H1 (cell line): ENCODE measurements around the gene COQ7. TPM values are rescaled to one million over a fixed set of nuclear protein-coding genes. Genes with fewer than 3 reads are reported as not detected.

Experiments
- CTCF ChIA-PET: fragments of 300-600 bp; sonication (Branson Sonifier 250); formaldehyde crosslinking; loops from one replicate; lab custom pipeline; 2021; ENCODE audit not compliant: partially characterized antibody; lab: Charles Lee
- POLR2A ChIA-PET: fragments of 300-600 bp; sonication (Branson Sonifier 250); formaldehyde crosslinking; loops from one replicate; lab custom pipeline; 2021; ENCODE audit warnings: inconsistent platforms; ENCODE audit not compliant: partially characterized antibody; lab: Charles Lee
- DNase-seq, 2 experiments: peaks; one replicate each; pipeline versions ENCODE4 v3.0.0 to v3.0.0-alpha.2; 2010 to 2022; ENCODE audit warnings: low spot score in 2 of 2, low read depth in 1 of 2, mixed read lengths in 1 of 2
- FAIRE-seq: peaks from 2 replicates; lab custom pipeline; 2011; peaks lifted over from hg19 to GRCh38; lab: Jason Lieb, UNC
- H2AFZ ChIP-seq: 2 replicates; pipeline ENCODE4 v1.8.1; 2012; ENCODE audit warnings: low read length, inconsistent platforms
- H2AK5ac ChIP-seq: 2 replicates; pipeline ENCODE4 v1.6.1; 2013; ENCODE audit warnings: low read depth, low read length
- H2BK120ac ChIP-seq: replicated peaks from 2 replicates; pipeline ENCODE3; 2013; ENCODE audit warnings: low read depth, low read length, inconsistent platforms
- H2BK12ac ChIP-seq: 2 replicates; pipeline ENCODE4 v1.6.1; 2013; ENCODE audit warnings: low read depth, low read length
- H2BK15ac ChIP-seq: 2 replicates; pipeline ENCODE4 v1.6.1; 2013; ENCODE audit warnings: low read length
- H2BK20ac ChIP-seq: 2 replicates; pipeline ENCODE4 v1.6.1; 2013; ENCODE audit warnings: low read length
- H2BK5ac ChIP-seq: 2 replicates; pipeline ENCODE4 v1.6.1; 2013; ENCODE audit warnings: low read depth, low read length
- H3K14ac ChIP-seq: 2 replicates; pipeline ENCODE4 v1.6.1; 2013; ENCODE audit warnings: inconsistent platforms; ENCODE audit not compliant: insufficient read length
- H3K18ac ChIP-seq: 2 replicates; pipeline ENCODE4 v1.6.1; 2013; ENCODE audit warnings: low read length; ENCODE audit errors: extremely low read depth
- H3K23ac ChIP-seq: 2 replicates; pipeline ENCODE4 v1.6.1; 2013; ENCODE audit warnings: inconsistent platforms; ENCODE audit not compliant: insufficient read length
- H3K23me2 ChIP-seq: 2 replicates; pipeline ENCODE4 v1.6.1; 2013; ENCODE audit warnings: low read depth, low read length
- H3K27ac ChIP-seq: 2 replicates; pipeline ENCODE4 v1.6.1; 2011; ENCODE audit warnings: low read depth, low read length, inconsistent platforms
- H3K27me3 ChIP-seq, 4 experiments: replicated peaks in 1 of 4; 1 replicate in 1 of 4; 2 replicates in 3 of 4; pipeline versions ENCODE4 v1.6.1 to v1.8.1; 2011 to 2013; ENCODE audit warnings: low read length in 3 of 4, mild to moderate bottlenecking in 3 of 4, inconsistent platforms in 2 of 4, mixed read lengths in 2 of 4, moderate library complexity in 1 of 4; ENCODE audit not compliant: control insufficient read depth in 3 of 4, insufficient read depth in 3 of 4; ENCODE audit errors: extremely low read depth in 1 of 4
- H3K36me3 ChIP-seq, 4 experiments: 2 replicates each; pipeline versions ENCODE4 v1.6.1 to v1.8.1; 2011 to 2013; ENCODE audit warnings: mild to moderate bottlenecking in 4 of 4, low read length in 3 of 4, moderate library complexity in 2 of 4, control low read depth in 1 of 4, inconsistent platforms in 1 of 4; ENCODE audit not compliant: insufficient read depth in 4 of 4, control insufficient read depth in 2 of 4
- H3K4ac ChIP-seq: replicated peaks from 2 replicates; pipeline ENCODE3; 2013; ENCODE audit warnings: low read length, low read depth, mixed read lengths, inconsistent platforms; ENCODE audit not compliant: insufficient read length
- H3K4me1 ChIP-seq, 4 experiments: replicated peaks in 1 of 4; 1 replicate in 1 of 4; 2 replicates in 3 of 4; pipeline versions ENCODE4 v1.6.1 to v1.8.1; 2011 to 2013; ENCODE audit warnings: low read length in 3 of 4, inconsistent platforms in 2 of 4, mixed read lengths in 1 of 4; ENCODE audit not compliant: insufficient read depth in 4 of 4, control insufficient read depth in 3 of 4
- H3K4me2 ChIP-seq, 2 experiments: 2 replicates each; pipeline versions ENCODE4 v1.6.1 to v1.8.1; 2011 to 2013; ENCODE audit warnings: low read depth in 2 of 2, low read length in 2 of 2, control low read depth in 1 of 2, inconsistent platforms in 1 of 2, mild to moderate bottlenecking in 1 of 2; ENCODE audit not compliant: insufficient read depth in 1 of 2
- H3K4me3 ChIP-seq, 4 experiments: fragments of 200-600, 300-600 bp in 1 of 4; sonication (generic), shearing (Covaris generic), sonication (Bioruptor Twin) in 1 of 4; 2 replicates each; pipeline versions ENCODE4 v1.5.1 to v1.8.1; 2011 to 2016; ENCODE audit warnings: low read length in 4 of 4, low read depth in 3 of 4, control low read depth in 2 of 4, inconsistent platforms in 2 of 4, mild to moderate bottlenecking in 2 of 4, mixed read lengths in 1 of 4, moderate library complexity in 1 of 4; ENCODE audit not compliant: insufficient read depth in 2 of 4; ENCODE audit errors: extremely low read depth in 1 of 4
- H3K56ac ChIP-seq: replicated peaks from 2 replicates; pipeline ENCODE3; 2013; ENCODE audit warnings: low read depth, mild to moderate bottlenecking, mixed read lengths, low read length, inconsistent platforms; ENCODE audit not compliant: insufficient read length
- H3K79me1 ChIP-seq: 2 replicates; pipeline ENCODE4 v1.6.1; 2013; ENCODE audit warnings: low read depth, low read length, control low read depth
- H3K79me2 ChIP-seq, 2 experiments: 2 replicates each; pipeline versions ENCODE4 v1.6.1 to v1.8.1; 2012 to 2013; ENCODE audit warnings: low read length in 2 of 2, mild to moderate bottlenecking in 2 of 2, inconsistent platforms in 1 of 2; ENCODE audit not compliant: insufficient read depth in 2 of 2, control insufficient read depth in 1 of 2
- H3K9ac ChIP-seq, 4 experiments: replicated peaks in 1 of 4; 1 replicate in 1 of 4; 2 replicates in 3 of 4; pipeline versions ENCODE4 v1.6.1 to v1.8.1; 2011 to 2013; ENCODE audit warnings: low read depth in 3 of 4, low read length in 3 of 4, control low read depth in 2 of 4, mild to moderate bottlenecking in 2 of 4, moderate library complexity in 2 of 4, inconsistent platforms in 1 of 4; ENCODE audit errors: extremely low read depth in 1 of 4
- H3K9me3 ChIP-seq, 2 experiments: 2 replicates each; pipeline versions ENCODE4 v1.6.1 to v1.8.1; 2012 to 2013; ENCODE audit warnings: mild to moderate bottlenecking in 2 of 2, moderate library complexity in 2 of 2, control low read depth in 1 of 2, inconsistent platforms in 1 of 2, low read depth in 1 of 2, low read length in 1 of 2, mixed read lengths in 1 of 2; ENCODE audit not compliant: insufficient read depth in 2 of 2
- H4K20me1 ChIP-seq, 2 experiments: replicated peaks in 1 of 2; 2 replicates each; pipeline versions ENCODE3 to v1.8.1; 2011 to 2013; ENCODE audit warnings: inconsistent platforms in 2 of 2, low read length in 2 of 2, mild to moderate bottlenecking in 1 of 2; ENCODE audit not compliant: insufficient read depth in 2 of 2, control insufficient read depth in 1 of 2
- H4K5ac ChIP-seq: 2 replicates; pipeline ENCODE4 v1.6.1; 2013; ENCODE audit warnings: low read length, low read depth, mixed read lengths, inconsistent platforms; ENCODE audit not compliant: insufficient read length
- H4K8ac ChIP-seq: 2 replicates; pipeline ENCODE4 v1.8.0; 2013; ENCODE audit warnings: mild to moderate bottlenecking, moderate library complexity, low read length, inconsistent platforms; ENCODE audit not compliant: insufficient read depth; ENCODE audit errors: extremely low read depth
- H4K91ac ChIP-seq: replicated peaks from 2 replicates; pipeline ENCODE3; 2013; ENCODE audit warnings: low read length, mixed read lengths, inconsistent platforms; ENCODE audit not compliant: insufficient read length
- ATF2 ChIP-seq: IDR thresholded peaks from 2 replicates; pipeline ENCODE4 v1.6.1; 2012; ENCODE audit warnings: low read length, inconsistent platforms
- BRCA1 ChIP-seq: IDR thresholded peaks from 2 replicates; pipeline ENCODE4 v1.6.1; 2012; ENCODE audit warnings: low read depth, low read length, improper control_type of control experiment
- FOSL1 ChIP-seq: IDR thresholded peaks from 2 replicates; pipeline ENCODE4 v1.6.1; 2011; ENCODE audit warnings: mild to moderate bottlenecking, low read depth, low read length, moderate library complexity; ENCODE audit not compliant: insufficient read depth
- RAD21 ChIP-seq, 2 experiments: IDR thresholded peaks in 1 of 2; conservative IDR thresholded peaks in 1 of 2; 2 replicates each; pipeline ENCODE4 v1.6.1; 2011; ENCODE audit warnings: low read depth in 2 of 2, low read length in 2 of 2, improper control_type of control experiment in 1 of 2, inconsistent platforms in 1 of 2, mild to moderate bottlenecking in 1 of 2, moderate library complexity in 1 of 2
- USF2 ChIP-seq: IDR thresholded peaks from 2 replicates; pipeline ENCODE4 v1.6.1; 2011; ENCODE audit warnings: low read length, improper control_type of control experiment
- YY1 ChIP-seq: IDR thresholded peaks from 2 replicates; pipeline ENCODE4 v1.6.1; 2011; ENCODE audit warnings: low read depth, mild to moderate bottlenecking, low read length
- WGBS, 2 experiments: shearing (Covaris generic) in 1 of 2; methylation state at CpG; one replicate each; pipeline versions ENCODE4 v1.1.6 to v1.1.7; 2013 to 2015; ENCODE audit warnings: low lambda C conversion rate in 2 of 2, mixed read lengths in 2 of 2, inconsistent platforms in 1 of 2, low coverage in 1 of 2, missing lambda C conversion rate in 1 of 2; ENCODE audit not compliant: insufficient replicate concordance in 2 of 2, insufficient coverage in 1 of 2, insufficient read length in 1 of 2; ENCODE audit errors: extremely low coverage in 1 of 2, missing lambda C conversion rate in 1 of 2; 5-methylcytosine and 5-hydroxymethylcytosine counted together
- polyA plus RNA-seq, 7 experiments: library from polyadenylated mRNA; depleted of rRNA in 3 of 7; stranded (reverse) in 5 of 7; unstranded in 2 of 7; fragments of >200 nt in 5 of 7; fragments of 200-250 nt in 2 of 7; gene quantifications; 1 replicate in 5 of 7; 2 replicates in 1 of 7; 4 replicates in 1 of 7; pipeline versions ENCODE4 v1.2.1 to v1.2.3, GENCODE V29; 2011 to 2013; ENCODE audit warnings: missing spikeins in 2 of 7, mixed read lengths in 2 of 7
- total RNA-seq: library from RNA; stranded (reverse); fragmentation: NEBNext Ultra II Directional; extraction: Animal tissue kit (Norgen Biotek cat#: 25700); gene quantifications from 2 replicates; pipeline ENCODE4 v1.2.1, GENCODE V29; 2021

COQ7 gene
- total and polyA plus RNA-seq, 2 of the 8 experiments (the other 6 are each of a cell fraction or from before 2014, with no cell fraction given) = 7.1 to 15.2 TPM

- Histone ChIP-seq H3K9ac (no peak overlapping the region), H3K23ac (no peak overlapping the region), H4K8ac (no peak overlapping the region), H3K4me2 (no peak overlapping the region), H2BK120ac (no peak overlapping the region), H4K91ac (no peak overlapping the region), H3K23me2 (peaks cover 5% of the 10 kb centered on the region; the same call in 1 of the 2 replicates), H2BK5ac (no peak overlapping the region), H2AFZ (no peak overlapping the region), H3K18ac (no peak overlapping the region), H3K27ac (no peak overlapping the region), H3K9me3 (no peaks in the 10 kb centered on the region), H3K4me3 (no peak overlapping the region), H4K20me1 (no peaks in the 10 kb centered on the region), H4K5ac (no peak overlapping the region), H3K56ac (no peak overlapping the region), H2BK20ac (no peak overlapping the region), H3K4me1 (no peaks in the 10 kb centered on the region), H3K14ac (no peak overlapping the region), H2BK15ac (no peak overlapping the region), H3K27me3 (no peaks in the 10 kb centered on the region), H3K36me3 (peaks cover 0 to 12% (median 2%) of the 10 kb centered on the region in 4 experiments; a peak in 4 of 8 replicates), H2AK5ac (no peak overlapping the region), H3K79me2 (peaks cover 0 to 6% of the 10 kb centered on the region in 2 experiments; a peak in 2 of 4 replicates), H3K4ac (no peak overlapping the region), H3K79me1 (no peaks in the 10 kb centered on the region), H2BK12ac (no peak overlapping the region)
- ChIA-PET POLR2A (interaction anchor here (0.9 to 1.1 kb wide), 2 partner anchors 9 to 21 kb away, joined by 3 to 4 read pairs; no protein-coding TSS in a partner anchor), CTCF (interaction anchor here (0.5 to 2.3 kb wide), 13 partner anchors 9 to 97 kb away, joined by 3 to 9 read pairs (median 4); partner anchors contain the start of gene TMC7)
- FAIRE-seq (no peak), DNase-seq (peak in 1 of 2 experiments; percentile 85)
- 82% methylated on average over 21 of the region's 21 CpGs; no CpG with 5 or more reads in 1 of the 2 experiments for WGBS, 2 experiments
- TF ChIP-seq YY1 (0 out of 2 replicates have a peak, but pooled peaks have one; percentile 24), RAD21 (IDR thresholded peaks at IDR 0.05 in 1 of 2, conservative IDR thresholded peaks at IDR 0.05 in 1 of 2; ENCODE audit: low read depth in 2 of 2, low read length in 2 of 2) (peak; percentile 75 to 81), FOSL1 (no peak), ATF2 (no peak), BRCA1 (no peak), USF2 (no peak)
These were observed 4.7 kb downstream of the COQ7 start for GRCh38 chr16:19071811-19072777.
